Small intestine (tissue), 16 donors: ENCODE measurements around the gene IGFL3. TPM values are rescaled to one million over a fixed set of nuclear protein-coding genes. Genes with fewer than 3 reads are reported as not detected.
"Not testable (repeated sequence)": the region's sequence is repeated elsewhere in the genome, so short reads cannot be mapped to it uniquely, and the experiment has no call there.

ENCODE experiments used
- DNase-seq, 2 donors: peaks; one replicate each; pipeline versions ENCODE4 v3.0.0 to v3.0.0-alpha.2; 2013
- FAIRE-seq: peaks from 2 replicates; lab custom pipeline; 2012; peaks lifted over from hg19 to GRCh38; lab: Jason Lieb, UNC
- H3K27ac ChIP-seq, 3 donors: one replicate each; pipeline ENCODE4 v1.5.1; 2013; ENCODE audit warnings: low read length in 2 of 3, mild to moderate bottlenecking in 2 of 3, control low read depth in 1 of 3, inconsistent platforms in 1 of 3, low read depth in 1 of 3, moderate library complexity in 1 of 3
- H3K27me3 ChIP-seq, 3 donors: one replicate each; pipeline ENCODE4 v1.6.1; 2013; ENCODE audit warnings: low read length in 3 of 3, inconsistent platforms in 1 of 3; ENCODE audit not compliant: control insufficient read depth in 3 of 3, insufficient read depth in 3 of 3
- H3K36me3 ChIP-seq, 3 donors: one replicate each; pipeline ENCODE4 v1.6.1; 2013; ENCODE audit warnings: low read length in 3 of 3, inconsistent platforms in 1 of 3, low read depth in 1 of 3, mild to moderate bottlenecking in 1 of 3, moderate library complexity in 1 of 3; ENCODE audit not compliant: control insufficient read depth in 3 of 3, insufficient read depth in 2 of 3
- H3K4me1 ChIP-seq, 3 donors: one replicate each; pipeline ENCODE4 v1.6.1; 2013; ENCODE audit warnings: low read length in 2 of 3, inconsistent platforms in 1 of 3, low read depth in 1 of 3, mild to moderate bottlenecking in 1 of 3, moderate library complexity in 1 of 3; ENCODE audit not compliant: control insufficient read depth in 3 of 3, insufficient read depth in 2 of 3
- H3K4me3 ChIP-seq, 3 donors: one replicate each; pipeline ENCODE4 v1.5.1; 2013; ENCODE audit warnings: low read length in 3 of 3, control low read depth in 1 of 3, inconsistent platforms in 1 of 3, low read depth in 1 of 3, mild to moderate bottlenecking in 1 of 3, moderate library complexity in 1 of 3
- H3K9me3 ChIP-seq, 2 donors: one replicate each; pipeline ENCODE4 v1.6.1; 2013; ENCODE audit warnings: low read depth in 1 of 2, low read length in 1 of 2; ENCODE audit not compliant: control insufficient read depth in 2 of 2, insufficient read depth in 1 of 2
- WGBS, 3 donors: extraction: QIAGEN DNeasy Blood & Tissue Kit; methylation state at CpG; one replicate each; pipeline ENCODE4 v1.1.7; 2013; 5-methylcytosine and 5-hydroxymethylcytosine counted together
- long read RNA-seq, 10 donors: transcript quantifications; one replicate each; lab custom pipeline, GENCODE V29; 2026
- polyA plus RNA-seq, 4 donors: library from polyadenylated mRNA; stranded (reverse) in 3 of 4; unstranded in 1 of 4; fragments of 200-250 nt in 3 of 4; fragments of 120-200 nt in 1 of 4; gene quantifications; one replicate each; pipeline versions ENCODE4 v1.2.1 to v1.2.3, GENCODE V29; 2013
- donor health status: healthy with polysubstance abuse.
- donor health status: control.
- donor health status: control.
- donor health status: Bipolar disorder and iron deficiency.
- donor health status: healthy.

IGFL3 gene
- polyA plus RNA-seq, result not detected
- long read RNA-seq, donor 1, result 0 reads
- long read RNA-seq, donor 2, result 0 reads
- long read RNA-seq, donor 3, result 0 reads
- long read RNA-seq, donor 4, result 0 reads
- long read RNA-seq, donor 5, result 0 reads
- long read RNA-seq, donor 6, result 0 reads
- long read RNA-seq, donor 7, result 0 reads
- long read RNA-seq, donor 8, result 0 reads
- long read RNA-seq, donor 9, result 0 reads
- long read RNA-seq, donor 10, result 0 reads

- 83 to 87% (median 84%) methylated on average over 5 of the region's 5 CpGs for WGBS, 3 donors
- Histone ChIP-seq H3K4me3 (no peak within 1 kb of the TSS), H3K27ac (no peak within 1 kb of the TSS), H3K36me3 (no peaks in the 10 kb centered on the region), H3K4me1 (no peaks in the 10 kb centered on the region), H3K27me3 (peaks cover 0 to 13% (median 9%) of the 10 kb centered on the region in 3 donors), H3K9me3 (peaks cover 0 to 5% of the 10 kb centered on the region in 2 donors)
- FAIRE-seq (no peak), DNase-seq (no peak)
These were observed at the start of gene IGFL3 for GRCh38 chr19:46124638-46125115. TSS of gene IGFL3 (minus strand) at chr19:46124688. CDS start at chr19:46124649, 39 bp downstream.

DNA sequence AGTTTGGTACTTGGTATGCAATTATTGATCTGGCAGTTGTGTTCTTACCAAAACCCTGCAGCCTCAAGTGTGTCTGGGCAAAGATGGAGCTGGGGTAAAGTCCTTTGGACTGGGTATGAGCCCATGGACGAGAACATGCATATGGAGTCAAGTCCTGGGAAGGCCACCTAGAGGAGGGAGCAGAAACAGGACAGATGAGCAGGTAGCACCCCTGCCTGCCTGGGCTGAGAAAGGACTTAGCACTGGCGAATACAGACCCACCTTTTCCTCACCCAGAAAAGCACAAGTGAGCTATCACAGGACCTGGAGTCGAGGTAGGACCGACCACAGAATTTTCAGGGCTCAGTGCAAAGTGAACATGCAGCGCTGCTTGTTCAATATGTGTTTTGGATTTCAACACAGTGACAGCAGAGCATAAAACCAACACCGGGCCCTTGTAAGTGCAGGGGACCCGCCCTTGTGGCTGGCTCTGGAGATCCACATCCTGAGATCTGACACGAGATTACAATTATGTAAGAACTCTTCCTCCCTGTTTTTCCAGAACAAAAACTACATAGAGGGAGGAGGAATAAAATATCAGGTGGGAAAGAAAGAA is 49.5 kb upstream of the IGFL3 start:
- Histone ChIP-seq H3K27ac (no peak overlapping the region), H3K36me3 (no peaks in the 10 kb centered on the region), H3K27me3 (peaks cover 0 to 6% (median 4%) of the 10 kb centered on the region in 3 donors), H3K4me1 (no peaks in the 10 kb centered on the region), H3K4me3 (no peak overlapping the region), H3K9me3 (peaks cover 0 to 13% of the 10 kb centered on the region in 2 donors)
- WGBS, 3 donors, result 59 to 62% (median 60%) methylated on average over 8 of the region's 8 CpGs
- DNase-seq, result no peak
- FAIRE-seq, result no peak

DNA sequence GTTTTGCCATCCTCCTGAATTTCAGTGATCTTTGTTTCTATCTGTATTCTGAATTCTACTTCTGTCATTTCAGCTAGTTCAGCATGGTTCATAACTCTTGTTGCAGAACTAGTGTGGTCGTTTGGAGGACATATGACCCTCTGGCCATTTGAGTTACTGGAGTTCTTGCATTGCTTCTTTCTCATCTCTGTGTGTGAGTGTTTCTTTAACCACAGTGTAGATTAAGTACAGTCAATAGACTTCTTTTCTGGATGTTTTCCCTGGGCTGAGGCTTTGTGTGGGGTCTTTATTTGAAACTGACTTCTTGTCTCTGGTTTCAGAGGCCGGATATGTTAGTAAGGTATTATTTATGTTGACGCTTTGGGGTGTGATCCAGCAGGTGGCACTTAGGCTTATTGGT is 38.2 kb upstream of the IGFL3 start:
- no peaks in the 10 kb centered on the region for H3K36me3 ChIP-seq
- peaks cover 0 to 22% (median 0%) of the 10 kb centered on the region in 3 donors for H3K4me1 ChIP-seq
- H3K27me3 ChIP-seq, result peaks cover 0 to 3% (median 0%) of the 10 kb centered on the region in 3 donors
- no peak overlapping the region for H3K4me3 ChIP-seq
- FAIRE-seq, result no peak
- DNase-seq, result no peak
- 67 to 73% (median 70%) methylated on average over 3 of the region's 3 CpGs for WGBS, 3 donors
- H3K27ac ChIP-seq, result no peak overlapping the region
- peaks cover 0 to 2% of the 10 kb centered on the region in 2 donors for H3K9me3 ChIP-seq

GRCh38 chr19:46161642-46162257 is 37.3 kb upstream of the IGFL3 start:
- not testable (repeated sequence) for H3K27me3 ChIP-seq, H3K36me3 ChIP-seq, FAIRE-seq, H3K27ac ChIP-seq, H3K9me3 ChIP-seq, DNase-seq, H3K4me3 ChIP-seq
- H3K4me1 ChIP-seq, result peaks cover 0 to 22% (median 0%) of the 10 kb centered on the region in 3 donors
- 66 to 91% (median 85%) methylated on average over 2 of the region's 2 CpGs for WGBS, 3 donors

DNA sequence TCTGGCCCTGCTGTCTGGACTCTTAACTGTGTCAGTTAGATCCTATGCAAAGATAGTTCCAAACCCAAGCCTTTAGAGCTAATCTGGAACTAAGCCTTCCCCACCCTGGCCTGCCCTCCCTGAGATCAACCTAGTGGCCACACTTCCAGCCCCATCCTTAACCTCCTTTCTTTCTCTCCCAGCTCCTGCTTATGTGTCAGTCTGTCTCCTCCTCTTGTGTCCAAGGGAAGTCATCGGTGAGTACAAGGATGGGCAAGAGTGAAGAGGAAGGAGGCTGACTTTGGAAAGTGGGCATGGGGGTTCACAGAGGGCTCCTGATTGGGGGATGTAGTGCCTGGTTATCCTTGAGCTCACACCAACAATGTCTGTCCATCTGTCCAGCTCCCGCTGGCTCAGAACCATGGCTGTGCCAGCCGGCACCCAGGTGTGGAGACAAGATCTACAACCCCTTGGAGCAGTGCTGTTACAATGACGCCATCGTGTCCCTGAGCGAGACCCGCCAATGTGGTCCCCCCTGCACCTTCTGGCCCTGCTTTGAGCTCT is 35.8 kb upstream of the IGFL3 start:
- DNase-seq (no peak), FAIRE-seq (no peak)
- H3K9me3 ChIP-seq, result peaks cover 0 to 2% of the 10 kb centered on the region in 2 donors
- H3K36me3 ChIP-seq, result no peaks in the 10 kb centered on the region
- 93 to 98% (median 97%) methylated on average over 7 of the region's 7 CpGs for WGBS, 3 donors
- H3K4me1 ChIP-seq, result peaks cover 0 to 22% (median 0%) of the 10 kb centered on the region in 3 donors
- H3K27ac ChIP-seq, result peak overlapping the region in 1 of 3 donors; percentile 37
- H3K27me3 ChIP-seq, result peaks cover 0 to 3% (median 0%) of the 10 kb centered on the region in 3 donors
- no peak overlapping the region for H3K4me3 ChIP-seq

DNA sequence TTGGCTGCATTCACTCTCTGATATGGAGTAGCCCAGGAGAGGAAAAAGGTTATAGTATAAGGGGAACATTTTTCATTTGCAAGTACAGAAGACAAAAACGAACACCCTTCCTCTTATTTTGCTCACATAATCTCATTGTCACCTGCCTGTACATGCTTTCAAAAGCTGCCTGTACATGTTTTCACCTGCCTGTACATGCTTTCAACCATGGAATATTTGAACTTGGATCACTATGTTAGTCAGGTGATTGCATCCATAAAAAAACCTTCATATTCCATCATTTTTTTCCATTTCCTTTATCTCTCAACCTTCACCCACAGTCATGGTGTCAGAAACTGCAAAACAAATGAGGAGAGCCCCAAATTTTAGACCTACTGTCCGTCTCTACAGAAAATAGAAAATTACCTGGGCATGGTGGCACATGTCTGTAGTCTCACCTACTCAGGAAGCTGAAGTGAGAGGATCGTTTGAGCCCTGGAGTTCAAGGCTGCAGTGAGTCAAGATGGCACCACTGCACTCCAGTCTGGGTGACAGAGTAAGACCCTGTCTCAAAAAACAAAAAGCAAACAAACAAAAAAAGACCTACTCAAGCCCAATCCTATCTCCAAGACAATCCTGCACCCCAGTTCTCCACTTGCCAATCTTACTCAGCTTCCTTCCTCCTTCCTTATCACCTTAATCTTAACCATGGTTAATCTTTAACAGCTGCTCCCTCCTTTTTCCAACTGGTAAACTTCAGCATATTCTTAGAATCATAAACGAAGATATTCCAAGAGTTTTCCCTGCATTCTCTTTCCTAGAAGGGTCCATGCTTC is 35.1 kb upstream of the IGFL3 start:
- H3K4me3 ChIP-seq, result no peak overlapping the region
- peaks cover 0 to 22% (median 0%) of the 10 kb centered on the region in 3 donors for H3K4me1 ChIP-seq
- DNase-seq (peak; percentile 63 to 76), FAIRE-seq (no peak)
- WGBS, 3 donors, result 28 to 46% (median 40%) methylated on average over 4 of the region's 4 CpGs
- H3K27me3 ChIP-seq, result peaks cover 0 to 3% (median 0%) of the 10 kb centered on the region in 3 donors
- no peaks in the 10 kb centered on the region for H3K36me3 ChIP-seq
- H3K9me3 ChIP-seq, result peaks cover 0 to 2% of the 10 kb centered on the region in 2 donors
- H3K27ac ChIP-seq, result peak overlapping the region in 1 of 3 donors; percentile 69

- H3K27me3 ChIP-seq, result peaks cover 0 to 5% (median 2%) of the 10 kb centered on the region in 3 donors
- no peaks in the 10 kb centered on the region for H3K9me3 ChIP-seq
- peaks cover 0 to 18% (median 0%) of the 10 kb centered on the region in 3 donors for H3K4me1 ChIP-seq
- 65 to 79% (median 78%) methylated on average over 3 of the region's 3 CpGs for WGBS, 3 donors
- H3K36me3 ChIP-seq, result no peaks in the 10 kb centered on the region
- no peak overlapping the region for H3K4me3 ChIP-seq
- DNase-seq (no peak), FAIRE-seq (no peak)
- no peak overlapping the region for H3K27ac ChIP-seq
These were observed 30.7 kb upstream of the IGFL3 start for GRCh38 chr19:46155237-46155636.
